GM19238 (cell line): Measurements from ENCODE around the gene GNB3.

Experiments used
- DNase-seq: peaks from one replicate; pipeline ENCODE4 v3.0.0; 2011; ENCODE audit warnings: low spot score; ENCODE audit not compliant: insufficient read length

Gene GNB3

DNA sequence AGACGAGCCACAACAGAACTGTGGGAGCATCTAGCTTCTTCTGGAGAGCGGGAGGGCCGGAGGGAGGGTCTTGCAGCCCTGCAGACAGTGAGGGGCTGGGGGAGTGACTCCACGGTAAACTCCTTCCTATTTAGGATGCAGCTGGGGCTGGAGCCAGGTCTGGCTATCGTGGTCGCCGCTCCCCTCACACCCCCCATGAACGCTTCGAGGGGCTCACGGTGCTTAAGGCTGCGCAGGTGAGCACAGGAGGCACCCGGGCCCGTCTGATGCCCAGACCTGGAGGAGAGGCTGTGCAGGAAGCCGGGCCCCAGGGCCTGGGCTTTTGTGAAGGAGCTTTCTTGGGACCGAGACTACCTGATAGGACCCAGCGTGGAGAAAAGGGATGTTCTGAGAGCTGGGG is 3.9 kb upstream of the GNB3 start:
- no peak for DNase-seq

DNA sequence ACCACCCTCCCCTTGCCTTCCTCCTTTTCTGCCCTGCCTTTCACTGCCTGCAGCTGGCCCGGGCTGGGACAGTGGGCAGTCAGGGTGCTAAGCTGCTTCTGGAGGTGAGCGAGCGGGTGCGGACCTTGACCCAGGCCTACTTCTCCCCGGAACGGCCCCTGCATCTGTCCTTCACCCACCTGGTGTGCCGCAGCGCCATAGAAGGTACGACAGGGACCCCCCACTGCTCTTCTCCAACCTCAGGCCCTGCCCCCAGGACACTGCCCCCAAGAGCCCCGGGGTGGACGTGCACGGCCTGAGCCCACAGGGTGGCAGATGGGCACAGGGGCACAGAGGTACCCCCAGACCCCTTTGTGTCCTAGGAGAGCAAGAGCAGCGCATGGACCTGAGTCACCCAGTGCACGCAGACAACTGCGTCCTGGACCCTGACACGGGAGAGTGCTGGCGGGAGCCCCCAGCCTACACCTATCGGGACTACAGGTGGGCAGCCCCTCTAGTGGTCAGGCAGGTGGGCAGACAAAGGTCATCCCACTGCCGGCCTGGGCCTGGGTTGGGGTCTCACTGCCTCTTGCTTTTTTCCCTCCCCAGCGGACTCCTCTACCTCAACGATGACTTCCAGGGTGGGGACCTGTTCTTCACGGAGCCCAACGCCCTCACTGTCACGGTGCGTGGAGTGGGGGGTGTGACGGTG is 3.2 kb upstream of the GNB3 start:
- no peak for DNase-seq

DNA sequence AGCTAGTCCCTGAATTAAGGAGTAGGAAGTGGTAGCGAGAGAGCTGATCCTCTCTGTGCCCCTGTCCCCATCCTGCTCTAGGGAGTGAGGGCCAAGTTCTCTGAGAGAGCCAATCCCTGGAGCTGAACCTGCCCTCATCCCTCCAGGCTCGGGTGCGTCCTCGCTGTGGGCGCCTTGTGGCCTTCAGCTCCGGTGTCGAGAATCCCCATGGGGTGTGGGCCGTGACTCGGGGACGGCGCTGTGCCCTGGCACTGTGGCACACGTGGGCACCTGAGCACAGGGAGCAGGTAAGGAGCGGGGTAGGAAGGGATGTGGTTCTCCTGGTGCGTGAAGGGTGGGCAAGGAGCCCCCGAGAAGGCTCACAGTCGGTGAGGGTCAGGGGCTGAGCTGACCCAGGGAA is 1.9 kb upstream of the GNB3 start:
- DNase-seq: no peak

DNA sequence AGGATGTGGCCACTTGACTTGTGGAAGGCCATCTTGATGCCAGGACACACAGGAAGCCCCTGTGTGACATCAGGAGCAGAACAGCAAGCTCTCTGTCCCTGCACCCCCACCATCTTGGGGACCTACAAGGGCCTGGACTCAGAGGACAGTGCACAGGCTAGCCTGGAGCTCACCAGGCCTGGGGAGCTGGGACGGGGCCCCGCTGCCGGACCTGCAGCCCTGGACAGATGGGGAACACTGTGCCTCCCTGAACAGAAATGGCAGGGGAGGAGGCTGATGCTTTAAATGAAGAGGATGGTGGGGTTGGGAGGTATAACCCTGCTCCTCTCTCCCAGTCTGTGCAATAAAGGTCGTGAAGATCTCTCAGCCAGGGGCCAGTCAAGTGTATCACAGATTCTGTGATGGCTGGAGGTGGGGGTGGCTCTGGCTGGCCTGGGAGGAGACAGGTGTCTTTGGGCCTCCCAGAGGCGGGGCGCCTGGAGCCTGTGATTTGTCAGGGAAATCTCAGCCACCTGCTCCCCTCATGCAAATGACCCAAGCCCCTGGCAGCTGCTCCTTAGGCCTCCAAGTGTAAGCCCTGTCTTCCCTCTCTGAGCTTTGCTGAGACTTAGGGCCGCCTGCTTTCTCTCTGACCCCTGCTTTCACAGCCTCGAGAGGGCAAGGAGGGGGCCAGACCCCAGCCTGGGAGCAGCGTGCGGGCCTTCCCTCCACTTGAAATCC is 1.1 kb upstream of the GNB3 start:
- DNase-seq: peak; percentile 73

DNA sequence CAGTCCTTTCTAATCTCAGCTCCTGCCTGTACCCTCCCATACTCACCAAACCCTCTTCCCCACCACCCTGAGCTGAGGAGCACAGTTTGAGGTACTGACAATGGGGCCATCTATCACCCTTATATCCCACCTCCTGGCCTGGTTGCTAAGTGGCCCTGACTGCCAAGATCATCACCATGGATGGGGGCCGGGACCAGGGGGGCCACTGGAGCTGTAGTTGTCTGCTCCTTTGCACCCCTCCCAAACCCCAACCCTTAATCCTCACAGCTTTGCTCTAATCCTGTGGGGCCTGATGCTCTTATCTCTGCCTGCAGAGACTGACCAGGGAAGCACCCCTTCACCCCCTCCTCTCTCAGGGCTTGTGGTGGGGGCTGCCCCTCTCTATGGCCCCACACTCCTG is 395 bp upstream of the GNB3 start:
- no peak for DNase-seq

DNA sequence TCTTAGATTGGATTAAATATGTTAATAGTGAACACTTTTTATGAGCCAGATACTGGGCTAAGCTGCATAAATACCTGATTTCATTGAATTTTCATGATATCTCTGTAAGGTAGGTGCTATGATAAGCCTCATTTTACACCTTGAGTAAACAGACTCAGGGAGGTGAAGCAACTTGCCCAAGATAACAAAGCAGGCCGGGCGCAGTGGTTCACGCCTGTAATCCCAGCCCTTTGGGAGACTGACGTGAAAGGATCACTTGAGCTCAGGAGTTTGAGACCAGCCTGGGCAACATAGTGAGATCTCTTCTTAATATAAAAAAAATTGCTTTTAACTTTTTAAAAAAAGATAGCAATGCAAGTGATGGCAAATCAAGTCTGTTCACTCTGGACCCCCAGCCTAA is 1.4 kb downstream of the GNB3 start:
- DNase-seq: no peak

DNA sequence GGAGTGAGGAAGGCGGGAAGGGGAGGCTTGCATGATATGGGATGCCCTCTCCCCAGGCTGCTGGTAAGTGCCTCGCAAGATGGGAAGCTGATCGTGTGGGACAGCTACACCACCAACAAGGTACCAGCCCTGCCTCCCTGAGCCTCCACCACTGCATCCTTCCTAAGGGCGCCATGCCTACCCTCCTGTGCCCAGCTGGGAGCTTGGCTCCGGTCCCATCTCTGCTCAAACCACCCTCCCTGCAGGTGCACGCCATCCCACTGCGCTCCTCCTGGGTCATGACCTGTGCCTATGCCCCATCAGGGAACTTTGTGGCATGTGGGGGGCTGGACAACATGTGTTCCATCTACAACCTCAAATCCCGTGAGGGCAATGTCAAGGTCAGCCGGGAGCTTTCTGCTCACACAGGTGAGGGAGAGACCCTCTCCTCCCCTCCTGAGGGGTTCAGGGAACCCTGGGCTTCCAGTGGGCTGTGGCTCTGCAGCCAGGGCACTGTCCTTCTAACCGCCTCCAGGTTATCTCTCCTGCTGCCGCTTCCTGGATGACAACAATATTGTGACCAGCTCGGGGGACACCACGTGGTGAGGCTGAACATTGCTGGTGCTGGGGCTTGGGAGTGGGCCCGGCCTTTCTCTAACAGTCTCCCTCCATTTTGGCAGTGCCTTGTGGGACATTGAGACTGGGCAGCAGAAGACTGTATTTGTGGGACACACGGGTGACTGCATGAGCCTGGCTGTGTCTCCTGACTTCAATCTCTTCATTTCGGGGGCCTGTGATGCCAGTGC is 2.6 kb downstream of the GNB3 start:
- DNase-seq: no peak

DNA sequence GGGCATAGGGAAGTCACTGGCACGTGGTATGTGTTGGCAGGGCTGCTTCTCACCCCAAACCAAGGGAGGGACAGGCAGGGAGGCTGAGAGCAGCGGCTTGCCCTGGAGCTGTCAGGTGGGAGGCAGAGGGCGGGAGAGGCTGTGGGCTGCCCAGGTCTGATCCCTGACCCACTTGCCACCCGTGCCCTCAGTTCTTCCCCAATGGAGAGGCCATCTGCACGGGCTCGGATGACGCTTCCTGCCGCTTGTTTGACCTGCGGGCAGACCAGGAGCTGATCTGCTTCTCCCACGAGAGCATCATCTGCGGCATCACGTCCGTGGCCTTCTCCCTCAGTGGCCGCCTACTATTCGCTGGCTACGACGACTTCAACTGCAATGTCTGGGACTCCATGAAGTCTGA is 4.7 kb downstream of the GNB3 start:
- DNase-seq: no peak

DNA sequence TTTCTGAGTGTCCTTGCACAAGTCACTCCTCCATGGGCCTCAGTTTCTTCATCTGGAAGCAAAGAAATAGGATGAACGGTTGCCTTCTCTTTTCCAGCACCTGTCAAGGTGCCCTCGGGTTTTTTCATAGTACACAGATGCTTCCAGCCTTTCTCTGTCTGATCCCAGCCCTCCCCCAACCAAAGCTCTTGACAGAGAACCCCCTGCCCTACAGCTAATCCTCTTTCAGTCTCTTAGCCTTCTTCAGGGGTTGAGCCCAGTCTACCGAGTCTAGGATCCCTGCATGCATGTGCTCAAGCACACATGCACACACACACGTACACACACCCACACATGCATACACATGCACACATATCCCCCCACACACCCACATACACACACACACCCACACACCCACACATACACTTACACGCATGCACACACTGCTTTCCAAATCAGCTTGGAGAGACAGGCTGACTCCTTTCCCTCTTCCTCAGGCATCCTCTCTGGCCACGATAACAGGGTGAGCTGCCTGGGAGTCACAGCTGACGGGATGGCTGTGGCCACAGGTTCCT is 5.7 kb downstream of the GNB3 start:
- no peak for DNase-seq

DNA sequence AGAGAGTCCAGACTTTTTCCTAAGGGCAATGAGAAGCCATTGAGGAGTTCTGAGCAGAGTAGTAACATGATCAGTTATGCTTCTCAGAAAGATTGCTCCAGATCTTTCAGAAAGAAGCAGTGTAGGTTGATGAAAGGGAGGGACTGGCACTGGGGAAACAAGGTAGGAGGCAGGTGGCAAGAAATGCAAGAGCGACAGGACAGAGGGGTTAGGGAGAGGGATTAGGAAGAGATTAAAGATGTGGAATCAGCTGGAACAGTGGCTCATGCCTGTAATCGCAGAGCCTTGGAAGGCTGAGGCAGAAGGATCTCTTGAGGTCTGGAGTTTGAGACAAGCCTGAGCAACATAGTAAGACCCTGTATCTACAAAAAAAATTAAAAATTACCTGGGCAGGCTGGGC is 7.0 kb downstream of the GNB3 start:
- no peak for DNase-seq

DNA sequence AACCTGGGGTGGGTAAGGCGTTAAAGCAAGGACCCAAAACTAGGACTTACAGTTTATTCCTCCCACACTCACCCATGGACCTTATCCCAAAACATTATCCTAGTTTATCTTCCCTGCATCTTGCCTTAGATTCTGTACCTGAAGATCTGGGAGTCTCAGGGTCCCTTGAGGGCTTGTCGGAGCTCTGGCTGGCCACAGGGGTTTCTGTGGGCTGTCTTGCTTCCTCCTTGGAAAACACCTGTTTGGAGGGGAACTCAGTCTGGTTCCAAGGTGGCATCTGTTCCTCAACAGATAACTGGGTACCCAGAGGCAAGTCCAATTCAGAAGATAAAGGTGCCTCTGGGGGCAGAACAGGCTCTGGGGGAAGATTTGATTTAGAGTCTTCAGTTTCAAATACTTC is 8.7 kb downstream of the GNB3 start:
- no peak for DNase-seq

DNA sequence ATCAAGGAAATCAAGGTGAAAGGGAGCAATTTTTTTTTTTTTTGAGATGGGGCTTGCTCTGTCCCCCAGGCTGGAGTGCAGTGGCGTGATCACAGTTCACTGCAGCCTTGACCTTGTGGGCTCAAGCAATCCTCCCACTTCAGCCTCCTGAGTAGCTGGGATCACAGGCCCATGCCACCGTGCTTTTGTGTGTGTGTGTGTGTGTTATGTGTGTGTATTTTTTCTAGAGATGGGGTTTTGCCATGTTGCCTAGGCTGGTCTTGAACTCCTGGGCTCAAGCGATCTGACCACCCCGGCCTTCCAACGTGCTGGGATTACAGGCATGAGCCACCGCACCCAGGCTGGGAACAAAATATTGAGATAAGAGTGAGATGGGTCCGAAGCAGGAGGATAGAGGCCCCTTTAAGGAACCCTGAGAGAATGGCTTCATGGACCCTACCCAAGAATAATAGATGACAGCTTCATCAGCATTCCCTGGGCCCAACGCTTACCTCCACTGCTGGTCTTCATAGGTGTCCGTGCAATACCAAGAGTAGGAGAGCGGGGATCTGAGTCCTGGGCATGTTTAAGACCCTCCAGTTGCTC is 9.3 kb downstream of the GNB3 start:
- DNase-seq: no peak

DNA sequence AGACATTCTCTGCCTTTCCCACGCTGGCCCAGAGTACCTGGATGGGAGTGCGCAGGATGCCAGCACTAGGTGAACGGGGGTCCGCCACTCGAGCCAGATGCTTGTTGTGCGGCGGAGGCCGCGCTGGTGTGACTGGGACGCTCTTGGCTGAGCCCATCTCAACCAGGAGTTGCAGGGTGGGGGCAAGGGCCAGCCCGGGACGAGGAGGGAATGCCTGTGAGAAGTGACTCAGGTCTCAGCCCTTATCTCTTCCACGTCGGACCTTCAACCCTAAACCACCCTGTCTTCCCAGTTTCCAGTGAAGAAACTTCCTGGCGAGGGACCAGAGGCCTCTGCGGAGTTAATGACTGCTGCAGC is 10.0 kb downstream of the GNB3 start:
- no peak for DNase-seq

DNA sequence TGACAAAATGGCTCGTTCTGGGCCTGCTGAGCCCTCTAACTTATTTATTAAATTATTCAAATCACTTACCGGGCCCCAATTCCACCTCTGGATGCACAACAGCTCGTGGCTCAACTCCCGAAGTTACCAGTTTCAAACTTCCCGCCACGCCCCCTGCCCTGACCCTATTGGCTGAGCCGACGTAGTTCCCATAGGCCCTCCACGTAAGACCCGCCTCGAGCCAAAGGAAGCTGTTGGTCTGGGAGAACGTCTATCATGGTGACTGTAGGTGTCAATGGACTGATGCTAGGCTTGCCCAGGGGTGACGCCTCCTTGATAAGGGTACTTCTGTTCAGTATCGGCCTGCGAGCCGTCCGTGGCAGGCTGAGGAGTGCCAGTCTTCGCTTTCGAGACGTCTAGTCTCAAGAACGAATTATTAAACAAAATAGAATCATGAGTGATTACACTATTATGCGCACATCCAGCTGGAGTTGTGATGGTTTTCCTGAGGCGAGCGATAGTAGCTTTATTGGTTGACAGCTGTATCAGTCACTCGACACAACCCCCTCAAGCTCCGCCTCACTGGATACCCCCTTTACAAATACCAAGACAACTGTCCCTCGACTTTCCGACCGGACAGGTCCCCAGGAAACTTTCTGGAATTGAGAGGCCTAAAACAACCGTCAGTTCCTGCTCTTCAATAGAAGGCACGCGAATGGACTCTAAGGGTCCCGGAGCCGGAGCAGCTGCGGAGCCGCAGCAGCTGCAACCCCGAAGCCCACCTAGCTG is 10.6 kb downstream of the GNB3 start, which contains the start of gene CDCA3:
Gene CDCA3 (minus strand): TSS at position 134 of the 768 bp plus-strand sequence. CDS start 334 bp downstream, outside the sequence.
- peak; percentile 100 for DNase-seq

DNA sequence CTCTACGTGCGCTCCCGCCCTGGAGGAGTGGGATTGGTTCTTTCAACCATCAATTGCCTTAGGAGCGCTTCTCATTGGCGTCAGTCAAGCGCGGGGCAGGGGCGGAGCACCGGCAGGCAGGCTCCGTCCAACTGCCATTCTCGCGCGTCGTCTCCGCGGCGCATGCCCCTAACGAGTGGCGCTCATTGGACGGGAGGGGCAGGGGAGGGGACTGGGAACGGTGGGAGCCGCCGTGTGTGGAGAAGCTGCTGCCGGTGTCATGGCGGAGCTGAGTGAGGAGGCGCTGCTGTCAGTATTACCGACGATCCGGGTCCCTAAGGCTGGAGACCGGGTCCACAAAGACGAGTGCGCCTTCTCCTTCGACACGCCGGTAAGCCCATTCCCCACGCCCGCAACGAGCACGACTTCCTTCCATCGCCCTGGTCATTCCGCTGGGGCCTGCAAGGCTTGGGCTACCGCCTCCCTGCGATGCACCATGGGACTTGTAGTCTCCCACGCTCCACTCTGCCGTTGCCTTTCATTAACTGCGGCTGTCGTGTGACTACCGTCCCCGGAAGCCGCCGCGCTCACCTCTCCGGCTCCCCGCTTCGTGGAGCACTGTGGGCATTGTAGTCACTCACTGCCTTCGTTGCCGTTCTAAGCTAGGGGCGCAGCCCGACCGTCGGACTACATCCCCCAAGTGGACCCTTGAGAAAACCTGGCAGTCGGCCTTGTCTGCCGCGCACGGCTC is 11.4 kb downstream of the GNB3 start, which contains the start of gene USP5:
Gene USP5 (plus strand): TSS at position 230 of the 730 bp plus-strand sequence. CDS start 30 bp downstream, at position 260.
- DNase-seq: peak; percentile 93

DNA sequence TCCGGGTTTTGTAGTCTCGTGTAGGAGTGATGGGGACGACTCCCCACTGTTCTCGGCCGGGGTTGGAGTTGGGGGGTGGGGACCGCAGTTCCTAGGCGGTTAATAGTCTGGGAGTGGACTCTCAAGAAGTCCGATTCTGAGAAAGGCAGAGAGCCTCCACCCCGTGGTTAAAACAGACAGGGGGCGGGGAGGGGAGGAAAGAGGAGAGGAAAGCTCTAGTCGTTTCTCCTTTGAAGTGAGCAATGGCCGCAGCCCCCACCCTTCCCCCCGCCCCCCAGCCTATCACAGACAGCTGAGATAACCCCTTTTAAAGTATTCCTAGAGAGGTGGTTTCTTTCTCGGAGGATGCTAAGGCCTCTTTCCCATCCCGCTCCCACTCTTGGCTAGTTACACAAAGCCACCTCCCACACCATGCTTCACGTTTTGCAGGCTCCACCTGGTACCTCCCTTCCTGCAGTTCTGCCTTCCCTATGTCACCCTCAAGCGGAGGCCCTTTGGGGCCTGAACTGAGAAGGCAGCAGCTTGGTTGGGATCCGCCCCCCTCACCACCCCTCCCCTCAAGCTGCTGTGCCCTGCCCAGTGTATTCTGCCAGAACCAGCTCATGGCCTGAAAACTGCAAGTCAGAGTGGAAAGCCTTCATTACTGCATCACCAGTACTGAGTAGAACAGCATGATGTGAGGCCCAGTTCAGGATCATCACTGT is 12.1 kb downstream of the GNB3 start:
- DNase-seq: no peak

DNA sequence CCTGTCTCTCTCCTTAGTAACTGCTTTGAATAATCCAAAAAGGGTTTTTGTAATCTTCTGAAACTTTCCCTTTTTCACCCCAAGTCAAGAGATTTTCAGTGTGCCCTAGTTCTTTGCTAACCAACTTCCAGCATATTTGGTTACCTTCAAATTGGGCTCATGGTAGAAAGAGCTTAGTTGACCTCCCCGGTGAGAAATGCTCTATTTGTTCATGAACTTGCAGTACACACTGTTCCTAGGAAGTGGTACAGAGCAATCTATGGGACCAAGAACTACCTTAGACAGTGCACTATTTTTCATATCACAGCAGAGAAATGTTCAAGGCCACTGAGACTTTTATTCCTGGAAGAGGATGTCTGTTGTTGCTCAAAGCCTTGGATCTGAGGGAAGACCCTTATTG is 12.9 kb downstream of the GNB3 start:
- DNase-seq: no peak

DNA sequence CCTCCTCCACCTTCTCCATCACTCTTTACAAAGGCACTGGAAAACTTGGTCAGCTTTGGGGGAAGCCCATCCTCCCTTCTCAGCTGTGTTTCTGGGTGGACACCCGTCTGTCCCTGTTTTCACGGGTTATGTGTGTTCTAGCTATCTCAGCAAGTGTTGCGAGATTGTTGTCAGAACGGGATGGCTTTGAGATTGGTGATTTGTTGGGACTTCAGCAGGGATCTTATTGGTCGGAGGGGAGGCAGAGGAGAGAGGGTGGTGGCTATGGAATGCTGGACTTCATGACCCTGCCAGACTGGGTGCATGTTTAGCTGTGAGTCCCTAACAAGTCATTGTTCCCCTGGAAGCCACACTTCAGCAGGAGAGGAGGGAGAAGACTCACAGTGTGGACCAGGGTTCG is 13.3 kb downstream of the GNB3 start:
- DNase-seq: no peak

DNA sequence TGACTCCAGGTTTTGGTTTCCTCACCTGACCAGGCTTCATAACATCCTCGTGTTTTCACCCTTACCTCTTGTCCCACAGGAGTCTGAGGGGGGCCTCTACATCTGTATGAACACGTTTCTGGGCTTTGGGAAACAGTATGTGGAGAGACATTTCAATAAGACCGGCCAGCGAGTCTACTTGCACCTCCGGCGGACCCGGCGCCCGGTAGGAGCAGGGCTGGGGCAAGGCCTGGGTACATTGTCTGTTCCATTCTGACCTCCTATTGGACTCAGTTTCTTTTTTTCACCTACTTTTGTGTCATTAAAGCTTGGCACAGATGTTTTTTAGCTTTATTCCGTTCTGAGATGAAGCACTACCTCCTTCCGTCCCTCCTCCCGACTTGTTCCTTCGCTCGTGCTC is 14.6 kb downstream of the GNB3 start:
- no peak for DNase-seq

DNA sequence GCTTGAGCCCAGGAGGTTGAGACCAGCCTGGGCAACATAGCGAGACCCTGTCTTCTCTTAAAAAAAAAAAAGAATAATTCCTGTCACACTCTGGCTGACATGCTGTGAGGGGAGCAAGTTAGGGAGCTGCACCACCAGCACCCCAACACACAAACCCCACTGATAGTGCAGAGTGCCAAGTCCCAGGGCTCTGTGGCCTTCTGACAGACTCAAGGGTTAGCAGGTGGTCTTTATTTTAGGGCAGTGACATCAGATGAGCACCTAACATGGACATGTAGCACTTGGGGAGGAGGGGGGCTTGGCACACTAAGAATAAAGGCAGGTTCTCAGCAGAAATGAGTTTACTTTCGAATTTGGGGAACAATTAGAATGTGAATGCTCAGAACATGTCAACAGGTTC is 18.1 kb downstream of the GNB3 start:
- DNase-seq: no peak
